GM21529 (cell line): ENCODE results near the gene DMD.

ENCODE experiments used
- ATAC-seq: cut with Tn5 transposase; IDR thresholded peaks from one replicate; pipeline ENCODE4 v1.9.1; 2021; ENCODE audit not compliant: unreplicated experiment

Gene DMD

DNA sequence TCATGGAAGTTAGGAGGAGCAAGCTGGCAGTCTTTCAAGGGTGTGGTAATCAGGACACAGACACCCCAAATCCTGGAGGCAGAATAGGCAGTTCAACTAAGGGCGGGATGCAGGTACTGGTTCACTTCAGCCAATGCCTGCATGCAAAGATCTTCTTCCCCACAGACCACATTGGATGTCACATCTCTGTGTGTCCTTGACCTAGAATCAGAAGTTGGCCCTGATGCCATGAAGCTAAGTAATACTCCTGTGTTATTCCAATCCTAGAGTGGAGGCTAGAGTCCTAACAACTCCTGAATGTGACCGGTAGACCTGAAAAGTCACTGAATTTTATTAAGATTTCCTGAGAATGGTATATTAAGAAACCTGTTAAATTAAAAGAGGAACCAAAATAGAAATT lies 165.5 kb downstream of the DMD start:
- ATAC-seq, result no peak

DNA sequence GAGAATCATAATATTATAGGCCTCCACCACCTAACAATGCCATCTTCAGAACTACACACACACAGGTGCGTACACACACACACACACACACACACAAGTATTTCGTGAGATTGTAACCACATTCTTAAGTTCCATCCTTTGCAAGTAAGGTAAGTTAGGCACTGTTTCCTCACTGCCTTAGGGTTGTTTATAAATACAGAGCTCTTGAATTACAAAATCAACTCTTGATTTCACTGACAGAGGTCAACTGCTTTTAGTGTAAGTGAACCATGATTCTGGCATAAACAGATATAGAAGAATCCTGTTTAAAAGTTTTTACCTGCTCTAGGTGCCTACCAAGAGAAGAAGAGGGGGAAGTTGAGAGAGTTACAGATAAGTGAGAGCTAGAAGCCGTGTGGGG lies 166.1 kb downstream of the DMD start:
- ATAC-seq, result no peak

DNA sequence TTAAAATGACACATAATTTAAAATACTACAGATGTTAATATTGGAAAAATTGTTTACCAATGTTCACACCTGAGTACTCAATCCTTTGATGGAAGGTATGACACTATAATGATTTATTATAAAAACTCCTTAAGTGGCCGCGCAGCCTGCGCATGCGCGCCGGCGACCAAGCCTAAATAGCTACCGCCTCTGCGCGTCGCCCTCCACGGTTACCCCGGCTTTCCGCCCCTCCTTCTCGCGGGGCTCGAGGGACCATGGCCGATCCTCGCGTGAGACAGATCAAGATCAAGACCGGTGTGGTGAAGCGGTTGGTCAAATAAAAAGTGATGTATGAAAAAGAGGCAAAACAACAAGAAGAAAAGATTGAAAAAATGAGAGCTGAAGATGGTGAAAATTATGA lies 170.2 kb downstream of the DMD start:
- ATAC-seq, result no peak

DNA sequence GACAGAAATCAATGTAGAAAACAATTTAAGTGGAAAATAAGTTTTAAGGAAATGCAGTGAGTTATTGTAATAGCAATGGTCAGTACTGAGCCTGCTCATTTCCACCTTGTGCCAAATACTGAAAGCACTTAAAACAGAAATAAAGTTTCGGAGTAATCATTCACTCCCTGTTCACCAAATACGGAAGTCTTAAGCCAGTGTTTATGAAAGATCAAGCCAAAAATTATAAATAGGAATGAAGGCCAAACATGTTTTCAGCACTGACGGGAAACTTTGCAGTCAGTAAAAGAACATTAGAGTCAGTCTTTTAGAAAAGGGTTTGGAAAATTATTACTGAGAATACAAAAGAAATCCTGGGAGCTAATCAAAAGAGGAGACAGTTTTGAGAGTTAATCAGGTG lies 178.6 kb downstream of the DMD start:
- ATAC-seq, result no peak

DNA sequence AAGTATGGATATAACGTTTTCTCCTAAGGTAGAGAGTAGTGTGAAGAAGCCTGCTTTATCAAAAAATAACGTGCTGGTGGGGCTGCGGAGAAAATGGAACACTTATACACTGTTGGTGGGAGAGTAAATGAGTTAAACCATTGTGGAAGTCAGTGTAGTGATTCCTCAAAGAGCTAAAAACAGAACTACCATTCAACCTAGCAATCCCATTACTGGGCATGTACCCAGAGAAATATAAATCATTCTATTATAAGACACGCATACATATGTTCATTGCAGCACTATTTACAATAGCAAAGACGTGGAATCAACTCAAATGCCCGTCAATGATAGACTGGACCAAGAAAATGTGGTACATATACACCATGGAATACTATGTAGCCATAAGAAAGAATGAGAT lies 196.4 kb downstream of the DMD start:
- ATAC-seq, result no peak

DNA sequence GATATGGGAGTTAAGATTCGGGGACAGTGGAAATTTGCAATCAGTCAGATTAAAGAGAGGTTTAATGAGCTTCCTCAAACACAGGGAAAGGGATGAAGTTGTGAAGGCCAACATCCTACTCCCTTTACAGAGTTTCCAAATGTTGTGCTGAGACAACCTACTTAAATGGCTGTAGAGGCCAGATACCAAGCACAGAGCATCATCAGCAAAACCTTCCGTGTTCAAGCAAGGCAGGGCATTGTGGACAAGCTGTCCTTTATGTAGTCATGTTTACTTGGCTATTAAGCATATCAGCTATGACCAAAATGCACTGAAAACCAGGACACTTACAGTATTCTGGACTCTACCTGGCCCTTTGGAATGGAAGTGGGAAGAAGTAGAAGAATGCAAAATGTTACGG lies 197.3 kb downstream of the DMD start:
- no peak for ATAC-seq

DNA sequence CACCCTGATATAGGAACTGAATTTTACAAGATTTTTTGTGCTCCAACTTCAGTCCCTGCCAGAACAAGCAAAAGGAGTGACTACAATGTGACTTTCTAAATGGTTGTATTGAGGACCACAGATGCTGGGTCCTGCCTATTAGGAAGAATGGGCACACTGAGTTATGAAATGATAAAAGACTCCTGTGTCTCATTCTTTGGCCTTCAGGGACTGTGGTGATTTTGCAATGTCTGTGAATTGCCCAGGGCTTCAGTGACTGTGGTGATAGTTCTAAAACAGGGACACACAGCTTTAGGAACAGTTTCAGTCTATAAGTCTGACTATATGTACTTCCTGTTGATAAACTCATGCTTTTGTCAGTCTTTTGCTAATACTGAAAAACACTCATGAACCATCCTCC lies 210.2 kb downstream of the DMD start:
- ATAC-seq, result no peak

DNA sequence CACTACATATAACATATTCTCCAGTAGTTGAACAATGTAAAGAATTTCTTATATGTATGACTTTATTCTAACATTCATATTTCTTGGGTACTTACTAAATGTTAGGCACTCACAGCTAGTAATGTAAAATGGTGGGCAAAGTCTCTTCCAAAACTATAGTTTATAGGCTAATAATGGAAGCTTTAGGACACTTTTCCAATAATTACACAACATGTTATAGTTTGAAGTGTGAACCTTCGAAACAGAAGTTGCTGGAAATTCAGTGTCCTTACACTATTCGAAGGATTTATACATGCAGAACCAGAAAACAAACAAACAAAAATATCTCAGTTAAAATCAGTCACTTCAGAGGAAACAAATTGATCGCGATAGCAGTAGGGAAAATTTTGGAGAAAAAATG lies 212.6 kb downstream of the DMD start:
- no peak for ATAC-seq

DNA sequence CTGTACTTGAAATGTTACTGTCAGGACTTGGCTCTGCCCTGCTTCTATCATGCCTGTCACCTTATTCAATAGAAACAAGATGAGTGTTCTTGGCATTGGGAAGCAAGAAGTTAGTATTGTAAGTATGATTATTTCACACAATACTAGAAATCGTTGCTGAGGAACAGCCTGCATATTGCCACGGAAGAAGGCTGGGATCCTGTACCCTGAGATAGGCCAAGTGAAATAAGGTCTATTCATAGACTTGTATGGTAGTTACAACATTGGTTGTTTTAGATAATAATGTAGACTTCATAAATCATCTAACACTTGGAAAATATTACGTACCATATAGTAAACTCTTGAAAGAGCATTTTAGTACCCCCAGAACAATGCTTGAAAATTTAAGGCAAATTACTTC lies 215.9 kb downstream of the DMD start:
- ATAC-seq, result no peak

DNA sequence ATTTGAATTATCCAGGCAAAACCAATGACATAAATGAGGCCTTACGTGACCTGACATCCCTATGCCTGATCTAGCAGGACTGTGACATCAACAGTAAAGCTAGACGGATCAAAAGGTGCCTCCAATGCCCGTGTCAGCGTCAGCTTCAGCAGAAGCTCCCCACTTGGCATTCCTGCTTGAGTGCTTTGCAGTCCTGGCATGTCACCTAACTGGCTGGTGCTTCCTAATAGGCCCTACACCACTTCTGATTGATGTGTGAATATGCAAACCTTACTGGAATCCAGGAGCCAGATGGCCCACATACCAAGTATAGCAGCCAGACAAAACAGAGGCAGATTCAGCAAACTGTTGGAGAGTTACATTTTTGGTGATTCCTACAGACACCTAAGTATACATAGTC lies 224.2 kb downstream of the DMD start:
- no peak for ATAC-seq

DNA sequence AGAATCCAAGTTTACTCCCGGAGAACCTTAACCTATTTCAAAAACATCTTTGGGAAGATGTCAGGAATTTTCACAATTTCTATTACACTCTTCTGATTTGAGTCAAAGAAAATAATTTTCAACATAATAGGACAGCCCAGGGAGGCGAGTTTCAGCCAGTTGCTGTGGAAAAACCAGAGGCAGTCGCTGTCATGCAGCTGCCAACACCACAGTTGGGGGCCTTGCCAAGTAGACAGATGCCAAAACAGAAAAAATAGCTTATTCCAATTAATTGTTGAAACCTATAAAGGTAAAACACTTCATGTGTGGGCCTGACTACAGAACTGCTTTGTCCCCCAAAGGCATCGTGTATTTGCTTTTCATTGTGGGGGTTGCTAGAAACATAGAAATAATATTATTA lies 225.8 kb downstream of the DMD start:
- ATAC-seq, result no peak

DNA sequence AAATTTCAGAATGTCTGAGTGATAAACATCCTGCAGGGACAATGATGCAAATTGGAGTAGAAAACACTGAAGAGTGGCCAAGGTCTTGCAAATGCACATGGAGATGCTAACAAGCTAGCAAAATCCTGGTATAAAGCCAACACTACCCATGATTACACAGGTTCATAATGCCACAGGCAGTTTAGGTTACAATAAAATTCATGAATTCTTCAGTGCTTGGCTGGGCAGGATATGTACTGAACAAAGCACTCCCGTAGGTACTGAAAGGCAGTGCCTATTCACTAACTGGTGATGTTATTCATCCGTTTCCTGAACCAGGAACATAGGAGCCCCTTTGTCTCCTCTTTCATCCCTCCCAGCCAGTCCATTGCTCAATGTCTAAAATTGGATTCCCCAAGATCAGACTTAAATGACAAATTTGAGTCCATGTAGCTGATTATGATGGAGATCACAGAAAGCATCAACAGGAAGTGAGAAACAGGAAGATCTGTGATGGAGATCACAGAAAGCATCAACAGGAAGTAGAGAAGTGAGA lies 244.5 kb downstream of the DMD start:
- ATAC-seq, result no peak

DNA sequence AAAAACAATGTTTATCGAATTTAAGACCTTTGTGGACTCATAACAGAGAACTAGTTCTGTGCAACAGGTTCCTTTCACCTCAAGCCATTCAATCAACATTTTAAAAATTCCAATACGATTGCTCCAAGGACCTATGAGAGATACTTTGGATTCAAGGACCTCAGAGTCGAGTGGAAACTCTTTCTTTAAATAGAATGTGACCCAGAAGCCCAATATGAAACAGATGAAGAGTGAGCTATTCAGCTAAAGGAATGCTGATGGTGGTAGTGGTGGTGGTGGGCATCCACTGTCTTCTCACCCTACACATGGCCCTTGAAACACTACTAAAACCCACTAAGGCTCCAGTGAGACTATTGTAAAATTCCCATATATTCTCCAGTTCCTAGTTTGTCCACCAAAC lies 257.2 kb downstream of the DMD start:
- ATAC-seq, result no peak

DNA sequence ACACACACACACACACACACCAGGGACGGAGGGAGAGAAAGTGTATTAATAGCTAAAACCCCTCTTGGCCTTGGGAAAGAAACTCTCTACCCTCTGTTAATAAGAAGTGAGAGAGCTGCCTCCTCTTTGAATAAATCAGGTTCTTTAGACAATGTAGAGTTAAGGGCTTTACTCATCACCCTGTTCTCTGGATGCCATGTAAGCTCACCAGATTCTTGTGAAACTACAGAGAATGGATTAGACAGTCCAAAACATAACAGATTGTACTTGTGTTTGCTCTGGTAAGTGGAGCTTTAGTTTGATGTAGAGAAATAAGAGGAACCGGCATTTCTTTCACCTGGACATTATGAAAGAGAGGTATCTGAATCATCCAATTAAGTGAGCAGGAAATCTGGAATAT lies 263.2 kb downstream of the DMD start:
- no peak for ATAC-seq

DNA sequence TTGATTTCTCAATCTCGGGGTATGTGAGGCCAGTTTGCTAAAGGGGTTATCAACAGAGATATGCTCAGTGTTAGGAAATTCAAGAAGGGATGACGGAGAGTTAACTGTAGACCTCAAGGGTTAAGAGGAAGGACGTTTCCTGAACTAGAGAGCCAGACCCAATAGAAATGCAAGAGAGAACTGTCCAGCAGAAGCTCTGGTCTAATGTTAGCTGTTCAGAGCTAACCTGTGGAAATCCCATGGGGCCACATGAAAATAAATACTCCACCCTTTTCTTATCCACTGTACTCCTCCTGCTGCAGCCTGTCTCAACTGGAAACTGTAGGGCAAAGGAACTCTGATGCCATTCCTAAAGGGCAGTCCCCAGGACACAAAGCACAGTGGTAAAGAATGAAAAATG lies 274.3 kb downstream of the DMD start:
- no peak for ATAC-seq

DNA sequence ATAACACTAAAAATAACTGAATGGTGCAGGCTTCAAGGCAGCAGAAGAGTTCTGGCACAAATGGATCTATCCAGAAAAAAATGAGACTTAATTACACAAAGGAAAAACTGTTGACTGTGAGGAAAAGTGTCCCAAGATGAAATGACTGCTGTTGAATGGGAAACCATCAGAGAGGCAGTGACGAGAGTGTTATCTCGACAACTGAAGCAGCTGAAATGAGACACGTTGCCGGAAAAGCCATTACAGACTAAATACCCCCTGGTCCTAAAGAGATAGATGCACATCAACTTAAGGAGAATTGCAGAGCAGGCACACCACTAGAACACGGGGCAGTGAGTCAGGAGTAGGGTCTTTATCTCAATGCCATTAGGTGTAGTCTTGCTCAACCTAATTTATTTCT lies 277.8 kb downstream of the DMD start:
- no peak for ATAC-seq

DNA sequence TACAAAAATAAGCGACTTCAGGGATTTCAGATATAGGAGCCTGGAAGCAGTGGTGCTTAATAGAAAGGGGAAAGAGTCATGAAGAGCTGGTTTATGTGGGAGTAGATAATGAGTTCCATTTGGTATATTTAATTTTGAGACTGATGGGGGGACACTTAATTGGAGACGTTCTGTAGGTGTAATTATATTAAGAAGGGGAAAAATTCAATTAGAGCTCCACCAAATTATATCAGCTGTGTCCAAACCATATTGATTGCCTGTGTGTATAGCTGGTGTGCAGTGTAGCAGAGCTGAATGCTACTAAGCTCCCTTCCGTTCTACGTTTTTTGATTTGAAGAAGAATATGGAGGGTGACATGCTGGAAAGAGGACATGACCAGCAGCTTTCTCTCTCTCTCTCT lies 282.3 kb downstream of the DMD start:
- no peak for ATAC-seq

DNA sequence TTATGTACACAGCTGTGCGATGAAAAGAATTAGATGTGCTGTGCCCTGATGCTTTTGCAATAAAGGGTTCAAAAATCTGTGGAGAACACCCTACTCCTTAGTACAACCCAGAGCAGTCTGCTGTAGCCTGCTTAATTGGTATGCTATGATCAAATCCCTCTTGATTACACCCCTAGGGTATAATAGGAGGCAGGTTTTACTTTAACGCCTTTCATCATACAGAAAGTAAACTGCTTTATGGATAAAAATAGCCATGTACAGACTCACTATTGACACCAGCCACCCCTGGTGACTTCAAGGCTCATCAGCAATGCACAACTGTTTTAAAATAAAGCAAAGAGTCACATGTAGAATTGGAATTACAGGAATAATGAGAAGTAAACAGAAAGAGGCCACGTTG lies 315.3 kb downstream of the DMD start:
- no peak for ATAC-seq

DNA sequence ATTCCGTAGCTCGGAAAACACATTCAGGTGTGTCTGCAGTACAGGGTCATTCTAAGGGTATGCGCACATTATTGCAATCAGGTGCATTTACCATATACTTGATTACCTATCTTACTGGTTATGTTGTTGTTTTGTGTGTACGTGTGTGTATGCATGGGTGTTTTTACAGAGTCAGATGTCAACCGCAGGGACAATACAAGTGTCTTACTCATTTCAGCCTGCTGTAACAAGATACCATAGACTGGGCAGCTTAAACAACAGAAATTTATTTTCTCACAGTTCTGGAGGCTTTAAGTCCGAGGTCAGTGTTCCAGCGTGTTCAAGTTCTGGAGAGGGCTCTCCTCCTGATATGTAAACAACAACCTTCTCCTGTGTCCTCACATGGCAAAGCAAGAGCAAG lies 316.7 kb downstream of the DMD start:
- ATAC-seq, result no peak

DNA sequence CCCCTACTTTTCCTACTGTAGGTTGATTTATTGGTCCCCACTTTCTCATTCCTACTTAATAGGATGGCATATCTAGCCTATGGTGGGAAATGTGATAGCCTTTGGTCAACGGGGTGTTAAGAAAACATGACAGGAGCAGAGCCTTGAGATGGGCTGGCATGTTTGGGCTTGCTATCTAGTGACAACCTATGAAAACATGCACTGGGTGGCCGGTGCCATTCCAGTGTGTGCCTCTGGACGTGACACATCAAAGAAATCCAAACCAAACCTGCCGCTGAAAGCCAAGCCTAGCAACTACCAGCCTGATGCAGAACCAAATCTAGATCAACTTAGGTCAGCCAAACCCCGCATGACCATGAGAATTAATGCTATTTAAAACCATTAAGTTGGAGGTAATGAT lies 317.6 kb downstream of the DMD start:
- ATAC-seq, result no peak

DNA sequence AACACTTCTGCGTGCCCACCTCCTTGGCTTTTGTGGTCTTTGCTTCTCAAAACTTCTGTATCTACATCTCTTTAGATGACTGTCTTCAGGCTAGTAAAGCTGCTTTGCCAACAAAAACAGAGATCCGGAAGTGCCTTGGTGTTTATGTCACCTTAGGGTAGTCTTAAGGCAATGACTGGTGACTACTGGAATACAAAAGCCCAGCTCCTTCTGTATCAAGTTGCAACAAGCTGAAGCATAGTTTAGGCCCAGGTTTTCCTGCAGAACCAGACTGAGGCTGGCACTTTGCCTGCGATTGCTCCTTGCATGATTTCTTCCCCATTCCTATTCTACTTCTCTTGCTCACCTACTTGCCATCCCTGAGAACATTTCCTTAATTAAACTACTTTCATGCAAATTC lies 333.8 kb downstream of the DMD start:
- ATAC-seq, result no peak

DNA sequence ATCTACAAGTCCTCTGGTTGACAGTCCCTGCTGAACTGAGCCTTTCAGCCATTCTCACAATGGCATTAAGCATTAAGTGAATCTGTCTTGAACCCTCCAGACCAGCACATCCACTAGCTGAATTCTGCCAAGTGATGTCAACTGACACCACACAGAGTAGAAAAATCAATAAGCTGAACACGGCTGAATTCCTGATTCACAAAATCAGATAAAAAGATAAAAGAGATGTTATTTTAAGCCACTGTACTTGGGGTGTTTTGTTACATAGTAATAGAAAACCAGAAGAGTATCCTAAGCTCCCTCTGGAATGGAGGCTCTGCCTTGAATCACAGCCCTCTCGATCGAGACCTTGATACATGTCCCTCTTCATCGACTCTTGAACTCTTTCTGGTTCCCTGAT lies 336.5 kb downstream of the DMD start:
- no peak for ATAC-seq

DNA sequence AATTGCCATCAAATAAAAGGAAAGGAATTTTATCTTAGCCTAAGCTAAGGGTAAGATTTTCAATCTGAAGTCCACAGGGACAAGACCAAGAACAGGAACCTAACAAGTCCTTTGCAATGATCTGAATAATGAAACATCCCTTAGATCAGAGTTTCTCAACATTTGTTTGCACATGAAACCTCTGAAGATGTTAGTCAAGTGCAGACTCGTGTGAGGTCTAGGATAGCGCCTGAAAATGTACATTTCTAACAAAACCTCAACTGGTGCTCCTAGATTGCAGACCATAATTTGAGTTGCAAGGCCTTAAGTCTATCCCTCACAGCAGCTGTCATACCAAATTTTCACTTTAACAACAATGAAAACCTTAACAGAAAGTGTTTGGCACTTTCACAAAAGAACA lies 337.6 kb downstream of the DMD start:
- ATAC-seq, result no peak

DNA sequence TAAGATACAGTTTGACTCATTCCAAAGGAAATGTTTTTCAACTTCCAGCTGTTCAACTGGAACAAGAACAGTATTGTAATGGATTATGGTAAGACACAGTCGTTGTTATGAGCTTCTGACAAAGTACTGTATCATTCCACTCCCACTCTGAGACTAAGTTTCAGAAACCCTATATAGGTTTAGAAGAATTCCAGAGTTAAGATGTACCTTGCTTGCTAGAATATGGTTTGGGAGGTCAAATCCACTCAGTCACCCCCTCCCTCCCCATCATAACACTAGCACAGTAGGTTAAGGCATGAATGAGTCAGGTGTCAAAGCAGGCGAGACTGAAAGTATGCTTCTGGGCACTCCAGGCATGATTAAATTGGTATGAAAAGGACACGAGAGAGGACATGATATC lies 339.7 kb downstream of the DMD start:
- ATAC-seq, result no peak
